ENCODE measurements around the gene ELAVL4.

DNA sequence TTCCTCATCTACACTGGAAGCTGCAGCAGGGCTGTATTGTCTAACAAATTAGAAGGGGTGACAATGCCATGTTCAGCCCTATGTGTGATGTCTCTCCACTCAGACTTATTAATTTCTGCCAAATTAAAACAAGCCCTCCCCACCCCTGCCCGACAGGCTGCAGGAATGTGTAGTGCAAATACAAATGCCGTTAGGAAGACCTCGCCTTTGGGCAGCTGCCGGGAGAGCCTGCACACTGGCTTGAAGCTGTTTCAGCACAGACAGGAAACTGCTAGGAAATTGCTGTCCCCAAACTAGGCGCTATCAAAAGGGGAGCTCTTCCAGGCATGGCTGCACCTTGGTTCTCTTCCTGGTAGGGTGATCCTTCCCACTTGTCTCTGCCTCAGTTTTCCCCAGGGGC is 135.2 kb downstream of the ELAVL4 start:
- TF ChIP-seq, protein P1, sequence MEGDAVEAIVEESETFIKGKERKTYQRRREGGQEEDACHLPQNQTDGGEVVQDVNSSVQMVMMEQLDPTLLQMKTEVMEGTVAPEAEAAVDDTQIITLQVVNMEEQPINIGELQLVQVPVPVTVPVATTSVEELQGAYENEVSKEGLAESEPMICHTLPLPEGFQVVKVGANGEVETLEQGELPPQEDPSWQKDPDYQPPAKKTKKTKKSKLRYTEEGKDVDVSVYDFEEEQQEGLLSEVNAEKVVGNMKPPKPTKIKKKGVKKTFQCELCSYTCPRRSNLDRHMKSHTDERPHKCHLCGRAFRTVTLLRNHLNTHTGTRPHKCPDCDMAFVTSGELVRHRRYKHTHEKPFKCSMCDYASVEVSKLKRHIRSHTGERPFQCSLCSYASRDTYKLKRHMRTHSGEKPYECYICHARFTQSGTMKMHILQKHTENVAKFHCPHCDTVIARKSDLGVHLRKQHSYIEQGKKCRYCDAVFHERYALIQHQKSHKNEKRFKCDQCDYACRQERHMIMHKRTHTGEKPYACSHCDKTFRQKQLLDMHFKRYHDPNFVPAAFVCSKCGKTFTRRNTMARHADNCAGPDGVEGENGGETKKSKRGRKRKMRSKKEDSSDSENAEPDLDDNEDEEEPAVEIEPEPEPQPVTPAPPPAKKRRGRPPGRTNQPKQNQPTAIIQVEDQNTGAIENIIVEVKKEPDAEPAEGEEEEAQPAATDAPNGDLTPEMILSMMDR (IDR thresholded peaks at IDR 0.05), result no peak
- no peak for TF ChIP-seq POLR2A (IDR thresholded peaks at IDR 0.05)

Data from adrenal gland (tissue), 5 donors.